Uterus (tissue), 2 donors: Measurements from ENCODE around the gene CIB4.

ENCODE experiments used
- POLR2A ChIP-seq, 2 donors: fragments of 450-650 bp; IDR thresholded peaks; one replicate each; pipeline ENCODE4 v1.6.1; 2016; ENCODE audit warnings: antibody characterized with exemption in 2 of 2, mild to moderate bottlenecking in 1 of 2, moderate library complexity in 1 of 2
- TF ChIP-seq, protein P1 (sequence below), 4 experiments: fragments of 200-600 bp in 2 of 4; fragments of 450-650 bp in 2 of 4; sonication (generic) in 2 of 4; IDR thresholded peaks; one replicate each; pipeline ENCODE4 v1.5.1; 2016 to 2019; ENCODE audit warnings: antibody characterized with exemption in 4 of 4, mild to moderate bottlenecking in 2 of 4, moderate library complexity in 1 of 4

DNA sequence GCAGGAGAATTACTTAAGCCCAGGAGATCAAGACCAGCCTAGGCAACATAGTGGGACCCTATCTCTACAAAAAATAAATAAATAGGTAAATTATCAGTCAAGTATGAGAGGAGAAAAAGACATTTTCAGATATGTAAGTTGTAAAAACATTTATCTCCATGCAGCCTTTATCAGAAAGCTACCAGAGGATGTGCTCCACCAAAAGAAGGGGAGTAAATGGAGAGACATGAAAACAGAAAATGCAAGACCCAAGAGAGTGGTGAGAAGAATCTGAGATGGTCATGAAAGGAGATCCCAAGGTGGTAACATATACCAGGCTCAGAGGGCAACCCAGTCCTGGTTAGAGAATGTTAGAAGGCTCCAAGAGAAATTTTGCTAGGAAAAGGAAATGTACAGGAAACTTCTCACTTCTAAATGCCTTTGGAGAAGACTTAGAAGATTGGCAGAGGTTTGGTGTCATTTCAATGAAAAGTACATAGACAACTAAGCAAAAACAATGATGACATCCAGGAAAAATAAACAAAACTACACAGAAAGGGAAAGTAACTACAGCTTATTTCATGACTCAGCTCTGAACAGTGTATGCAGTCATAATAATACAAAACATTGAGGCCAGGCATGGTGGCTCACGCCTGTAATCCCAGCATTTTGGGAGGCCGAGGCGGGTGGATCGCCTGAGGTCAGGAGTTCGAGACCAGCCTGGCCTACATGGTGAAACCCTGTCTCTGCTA is 19.5 kb downstream of the CIB4 start:
- no peak for TF ChIP-seq POLR2A (IDR thresholded peaks at IDR 0.05)
- TF ChIP-seq, protein P1, sequence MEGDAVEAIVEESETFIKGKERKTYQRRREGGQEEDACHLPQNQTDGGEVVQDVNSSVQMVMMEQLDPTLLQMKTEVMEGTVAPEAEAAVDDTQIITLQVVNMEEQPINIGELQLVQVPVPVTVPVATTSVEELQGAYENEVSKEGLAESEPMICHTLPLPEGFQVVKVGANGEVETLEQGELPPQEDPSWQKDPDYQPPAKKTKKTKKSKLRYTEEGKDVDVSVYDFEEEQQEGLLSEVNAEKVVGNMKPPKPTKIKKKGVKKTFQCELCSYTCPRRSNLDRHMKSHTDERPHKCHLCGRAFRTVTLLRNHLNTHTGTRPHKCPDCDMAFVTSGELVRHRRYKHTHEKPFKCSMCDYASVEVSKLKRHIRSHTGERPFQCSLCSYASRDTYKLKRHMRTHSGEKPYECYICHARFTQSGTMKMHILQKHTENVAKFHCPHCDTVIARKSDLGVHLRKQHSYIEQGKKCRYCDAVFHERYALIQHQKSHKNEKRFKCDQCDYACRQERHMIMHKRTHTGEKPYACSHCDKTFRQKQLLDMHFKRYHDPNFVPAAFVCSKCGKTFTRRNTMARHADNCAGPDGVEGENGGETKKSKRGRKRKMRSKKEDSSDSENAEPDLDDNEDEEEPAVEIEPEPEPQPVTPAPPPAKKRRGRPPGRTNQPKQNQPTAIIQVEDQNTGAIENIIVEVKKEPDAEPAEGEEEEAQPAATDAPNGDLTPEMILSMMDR (IDR thresholded peaks at IDR 0.05) = no peak
